ENCODE measurements around the gene CYP3A4.

- no peak for TF ChIP-seq ZNF565 (CRISPR knock-in tag; conservative IDR thresholded peaks at IDR 0.05; ENCODE audit: low read depth)
- TF ChIP-seq CREB5 (CRISPR knock-in tag; IDR thresholded peaks at IDR 0.05; ENCODE audit: low read depth) = no peak
- TF ChIP-seq CSDC2 (CRISPR knock-in tag; IDR thresholded peaks at IDR 0.05) = no peak
These were observed 1.7 kb downstream of the CYP3A4 start for GRCh38 chr7:99782012-99782953.

All from SK-N-SH treated with all-trans-retinoic acid at 6 μM for 48 hours (cell line).